Measurements from ENCODE around the gene ITM2C. TPM values are rescaled to one million over a fixed set of nuclear protein-coding genes. Genes with fewer than 3 reads are reported as not detected.

The ITM2C gene
- total RNA-seq, 1 donor from 2014 or later: 25.0 TPM

GRCh38 chr2:230842473-230842872, 22.3 kb upstream of the ITM2C start:
- DNase-seq (no peak), ATAC-seq (no peak)
- intact Hi-C loops (cut with DNase I): no loop called here
- no peaks in the 10 kb centered on the region for H3K4me1 ChIP-seq
- no peaks in the 10 kb centered on the region for H3K36me3 ChIP-seq
- no peaks in the 10 kb centered on the region for H3K27me3 ChIP-seq
- H3K4me3 ChIP-seq: no peak overlapping the region
- no peaks in the 10 kb centered on the region for H3K9me3 ChIP-seq
- TF ChIP-seq, protein P1, sequence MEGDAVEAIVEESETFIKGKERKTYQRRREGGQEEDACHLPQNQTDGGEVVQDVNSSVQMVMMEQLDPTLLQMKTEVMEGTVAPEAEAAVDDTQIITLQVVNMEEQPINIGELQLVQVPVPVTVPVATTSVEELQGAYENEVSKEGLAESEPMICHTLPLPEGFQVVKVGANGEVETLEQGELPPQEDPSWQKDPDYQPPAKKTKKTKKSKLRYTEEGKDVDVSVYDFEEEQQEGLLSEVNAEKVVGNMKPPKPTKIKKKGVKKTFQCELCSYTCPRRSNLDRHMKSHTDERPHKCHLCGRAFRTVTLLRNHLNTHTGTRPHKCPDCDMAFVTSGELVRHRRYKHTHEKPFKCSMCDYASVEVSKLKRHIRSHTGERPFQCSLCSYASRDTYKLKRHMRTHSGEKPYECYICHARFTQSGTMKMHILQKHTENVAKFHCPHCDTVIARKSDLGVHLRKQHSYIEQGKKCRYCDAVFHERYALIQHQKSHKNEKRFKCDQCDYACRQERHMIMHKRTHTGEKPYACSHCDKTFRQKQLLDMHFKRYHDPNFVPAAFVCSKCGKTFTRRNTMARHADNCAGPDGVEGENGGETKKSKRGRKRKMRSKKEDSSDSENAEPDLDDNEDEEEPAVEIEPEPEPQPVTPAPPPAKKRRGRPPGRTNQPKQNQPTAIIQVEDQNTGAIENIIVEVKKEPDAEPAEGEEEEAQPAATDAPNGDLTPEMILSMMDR (IDR thresholded peaks at IDR 0.05): no peak
- H3K27ac ChIP-seq: no peak overlapping the region

- ATAC-seq: no peak
- no peak overlapping the region for H3K4me3 ChIP-seq
- H3K27me3 ChIP-seq: no peaks in the 10 kb centered on the region
- no peaks in the 10 kb centered on the region for H3K36me3 ChIP-seq
- TF ChIP-seq, protein P1 (IDR thresholded peaks at IDR 0.05): no peak
- intact Hi-C loops (cut with DNase I): no loop called here
- no peak overlapping the region for H3K27ac ChIP-seq
- no peak for DNase-seq
- H3K9me3 ChIP-seq: no peaks in the 10 kb centered on the region
- no peaks in the 10 kb centered on the region for H3K4me1 ChIP-seq
Measured at GRCh38 chr2:230843132-230843531, 21.6 kb upstream of the ITM2C start.

DNA sequence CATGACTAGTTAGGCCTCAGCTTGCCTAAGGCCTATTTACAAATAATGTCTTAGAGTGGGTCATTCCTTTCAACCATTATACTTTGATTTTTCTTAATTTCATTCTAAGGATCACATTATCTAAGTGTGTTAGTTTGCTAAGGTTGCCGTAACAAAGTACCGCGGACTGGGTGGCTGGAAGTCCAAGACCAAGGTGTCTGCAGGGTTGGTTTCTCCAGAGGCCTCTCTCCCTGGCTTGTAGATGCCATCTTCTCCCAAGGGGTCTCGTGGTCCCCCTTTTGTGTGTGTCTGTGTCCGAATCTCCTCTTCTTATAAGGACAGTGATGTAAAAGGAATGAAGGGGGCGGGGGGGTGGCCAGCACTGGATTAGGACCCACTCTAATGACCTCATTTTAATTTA, 18.4 kb upstream of the ITM2C start:
- ATAC-seq: no peak
- TF ChIP-seq, protein P1 (IDR thresholded peaks at IDR 0.05): no peak
- no peak overlapping the region for H3K27ac ChIP-seq
- no peak overlapping the region for H3K4me3 ChIP-seq
- H3K4me1 ChIP-seq: no peaks in the 10 kb centered on the region
- intact Hi-C loops (cut with DNase I): no loop called here
- H3K36me3 ChIP-seq: no peaks in the 10 kb centered on the region
- no peak for DNase-seq
- no peaks in the 10 kb centered on the region for H3K9me3 ChIP-seq
- H3K27me3 ChIP-seq: peaks cover 13% of the 10 kb centered on the region

DNA sequence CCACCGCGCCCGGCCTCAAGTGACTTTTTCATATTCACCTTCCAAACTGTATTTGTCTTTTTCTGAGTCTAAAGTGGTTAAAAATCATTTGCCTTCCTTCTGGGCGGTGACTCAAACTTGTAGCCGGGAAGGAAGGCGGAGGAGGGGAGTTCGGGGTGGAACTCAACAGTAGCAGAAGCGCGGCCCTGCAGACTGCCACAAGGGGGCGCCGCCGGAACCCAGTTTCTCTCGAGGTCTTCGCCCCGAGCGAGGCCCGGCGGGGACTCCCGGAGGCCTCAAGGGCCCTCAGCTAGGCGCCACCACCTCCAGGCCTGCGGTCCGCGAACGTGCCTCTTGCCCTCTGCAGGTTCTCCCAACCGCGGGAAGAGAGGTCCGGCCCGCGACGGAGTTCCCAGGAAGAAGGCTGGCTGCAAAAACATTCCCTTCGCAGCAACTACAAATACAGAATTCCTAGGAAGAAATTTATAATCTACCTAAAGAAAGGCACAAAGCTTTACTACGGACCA, 16.8 kb upstream of the ITM2C start:
- Histone ChIP-seq H3K4me1 (no peaks in the 10 kb centered on the region), H3K9me3 (no peaks in the 10 kb centered on the region), H3K27me3 (peaks cover 18% of the 10 kb centered on the region), H3K36me3 (no peaks in the 10 kb centered on the region), H3K27ac (no peak overlapping the region), H3K4me3 (no peak overlapping the region)
- intact Hi-C loops (cut with DNase I): no loop called here
- peak; percentile 98 for ATAC-seq
- TF ChIP-seq, protein P1 (IDR thresholded peaks at IDR 0.05): peak; percentile 92
- peak; percentile 94 for DNase-seq

DNA sequence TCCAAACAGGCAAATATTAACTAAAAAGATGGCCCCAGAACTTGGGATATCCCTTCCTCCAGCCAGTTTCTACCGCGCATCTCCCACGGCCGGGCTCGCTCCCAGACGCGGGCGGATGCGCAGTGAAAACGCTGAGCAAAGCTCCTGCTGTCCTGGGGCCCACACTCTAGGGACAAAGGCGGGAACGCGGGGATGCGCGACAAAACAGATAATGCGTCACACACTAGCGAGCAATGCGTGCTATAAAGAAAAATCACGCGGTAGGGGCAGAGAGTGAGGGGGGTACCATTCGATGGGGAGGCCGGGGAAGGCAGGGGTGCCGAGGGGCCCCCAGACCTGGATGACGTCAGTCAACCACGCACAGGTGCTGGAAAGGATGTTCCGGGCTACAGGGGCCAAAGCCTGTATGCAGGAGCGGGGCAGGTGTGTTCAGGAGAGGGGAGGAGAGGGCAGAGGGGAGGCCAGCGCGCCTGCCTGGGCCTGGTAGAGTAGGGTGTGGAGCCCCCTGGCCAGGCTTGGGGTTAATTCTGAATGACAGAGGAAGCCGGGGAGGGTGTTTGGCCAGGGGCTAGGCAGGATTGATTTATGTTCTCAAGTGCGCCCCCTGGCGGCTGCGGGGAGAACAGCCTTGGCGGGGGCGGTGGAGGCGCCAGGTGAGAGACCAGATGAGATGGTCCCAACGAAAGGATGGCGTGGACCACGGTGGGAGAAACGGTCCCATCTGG, 14.9 kb upstream of the ITM2C start:
- TF ChIP-seq, protein P1 (IDR thresholded peaks at IDR 0.05): peak; percentile 94
- Histone ChIP-seq H3K9me3 (no peaks in the 10 kb centered on the region), H3K36me3 (no peaks in the 10 kb centered on the region), H3K4me1 (no peaks in the 10 kb centered on the region), H3K27me3 (peaks cover 24% of the 10 kb centered on the region), H3K27ac (no peak overlapping the region), H3K4me3 (no peak overlapping the region)
- ATAC-seq (peak; percentile 67), DNase-seq (peak; percentile 78)
- intact Hi-C loops (cut with DNase I): no loop called here

Data from upper lobe of right lung (tissue), 1 donor.